ENCODE measurements around the gene IFT81.
"Not testable (repeated sequence)": the region's sequence is repeated elsewhere in the genome, so short reads cannot be mapped to it uniquely, and the experiment has no call there.

Gene IFT81

DNA sequence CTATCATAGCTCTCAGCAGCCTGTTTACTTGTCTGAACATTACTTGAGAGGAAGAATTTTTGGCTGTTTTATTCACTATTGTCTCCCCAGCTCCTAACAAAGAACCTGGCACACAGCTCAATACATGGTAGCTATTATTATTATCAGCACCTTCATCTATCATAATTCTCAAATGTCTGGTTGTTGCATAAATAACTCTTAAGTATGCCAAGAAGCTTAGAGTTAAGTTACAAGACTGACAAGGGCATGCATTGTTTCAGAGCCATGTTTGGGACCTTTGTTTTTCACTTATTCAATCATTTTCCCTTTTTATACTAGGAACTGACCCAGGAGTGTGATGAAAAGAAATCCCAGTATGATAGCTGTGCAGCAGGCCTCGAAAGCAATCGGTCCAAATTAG, 79.4 kb downstream of the IFT81 start:
- DNase-seq (ENCODE audit: low read depth), result no peak

DNA sequence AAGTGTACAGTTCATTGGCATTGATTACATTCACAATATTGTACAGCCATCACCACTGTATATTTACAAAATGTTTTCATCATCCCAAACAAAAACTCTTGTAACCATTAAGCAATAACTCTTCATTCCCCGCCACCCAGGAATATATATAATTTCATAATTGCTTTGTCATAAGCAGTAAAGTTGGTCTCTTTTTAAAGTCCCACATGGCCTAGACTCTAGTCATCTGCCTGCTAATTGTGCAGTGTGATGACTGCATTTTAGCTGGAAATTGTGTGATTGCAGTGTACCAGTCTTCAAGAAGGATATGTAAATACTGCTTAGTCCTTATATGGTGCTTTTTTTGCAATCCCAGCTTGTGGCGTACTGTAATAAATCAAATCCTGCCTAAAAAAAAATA, 81.8 kb downstream of the IFT81 start:
- no peak for DNase-seq (ENCODE audit: low read depth)

DNA sequence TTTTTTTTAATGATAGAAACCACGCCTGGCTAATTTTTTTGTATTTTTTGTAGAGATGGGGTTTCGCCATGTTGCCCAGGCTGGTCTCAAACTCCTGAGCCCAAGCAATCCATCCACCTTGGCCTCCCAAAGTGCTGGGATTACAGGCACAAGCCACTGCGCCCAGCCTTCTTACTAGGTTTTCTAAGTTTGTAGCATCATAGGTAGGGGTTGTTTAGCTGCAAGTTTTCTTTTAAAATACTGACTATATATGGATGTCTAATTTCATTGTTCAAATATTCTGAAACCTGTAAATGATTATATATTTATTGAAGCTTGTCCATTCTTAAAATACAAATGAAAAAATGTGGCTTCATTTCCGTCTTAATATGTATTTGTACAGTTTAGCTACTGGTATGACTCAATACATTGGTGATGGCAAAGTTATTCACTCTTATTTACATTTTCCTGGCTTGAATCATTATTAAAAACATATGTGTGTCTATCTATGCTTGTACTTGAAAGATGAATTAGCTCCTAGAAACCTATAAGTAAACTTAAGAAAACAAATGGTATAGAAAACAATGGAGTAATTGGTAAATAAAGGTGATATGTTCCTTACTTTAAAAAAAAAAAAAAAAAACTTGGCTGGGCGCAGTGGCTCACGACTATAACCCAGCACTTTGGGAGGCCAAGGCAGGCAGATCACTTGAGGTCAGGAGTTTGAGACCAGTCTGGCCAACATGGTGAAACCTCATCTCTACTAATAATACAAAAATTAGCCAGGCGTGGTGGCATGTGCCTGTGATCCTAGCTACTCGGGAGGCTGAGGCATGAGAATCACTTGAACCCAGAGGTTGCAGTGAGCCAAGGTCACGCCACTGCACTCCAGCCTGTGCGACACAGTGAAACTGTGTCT, 87.7 kb downstream of the IFT81 start:
- DNase-seq (ENCODE audit: low read depth), result not testable (repeated sequence)

DNA sequence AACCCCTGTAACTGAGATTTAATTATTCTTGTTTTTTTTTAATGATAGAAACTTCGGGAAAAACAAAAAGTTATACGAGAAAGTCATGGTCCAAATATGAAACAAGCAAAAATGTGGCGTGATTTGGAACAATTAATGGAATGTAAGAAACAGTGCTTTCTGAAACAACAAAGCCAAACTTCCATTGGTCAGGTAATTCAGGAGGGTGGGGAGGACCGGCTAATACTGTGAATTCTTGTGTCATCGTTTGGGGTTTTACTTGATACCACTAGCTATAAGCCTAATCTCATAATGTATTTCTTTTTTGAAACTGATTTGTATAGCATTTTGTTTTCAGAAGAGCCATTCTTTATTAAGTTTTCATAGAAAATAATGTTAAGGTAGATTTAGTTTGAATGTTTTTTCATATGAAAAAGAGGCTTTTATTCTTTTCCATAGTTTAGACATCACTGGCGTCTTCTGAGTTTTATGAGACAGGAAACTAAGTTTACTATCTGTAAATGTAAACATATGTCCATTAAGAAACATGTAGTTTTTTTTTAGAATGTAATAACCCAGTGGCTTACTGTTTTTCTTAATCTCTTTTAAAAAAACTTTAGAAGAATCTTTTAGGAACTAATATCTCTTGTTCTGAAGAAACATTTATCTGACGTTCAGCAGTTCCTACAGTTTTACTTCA, 94.0 kb downstream of the IFT81 start:
- no peak for DNase-seq (ENCODE audit: low read depth)

DNA sequence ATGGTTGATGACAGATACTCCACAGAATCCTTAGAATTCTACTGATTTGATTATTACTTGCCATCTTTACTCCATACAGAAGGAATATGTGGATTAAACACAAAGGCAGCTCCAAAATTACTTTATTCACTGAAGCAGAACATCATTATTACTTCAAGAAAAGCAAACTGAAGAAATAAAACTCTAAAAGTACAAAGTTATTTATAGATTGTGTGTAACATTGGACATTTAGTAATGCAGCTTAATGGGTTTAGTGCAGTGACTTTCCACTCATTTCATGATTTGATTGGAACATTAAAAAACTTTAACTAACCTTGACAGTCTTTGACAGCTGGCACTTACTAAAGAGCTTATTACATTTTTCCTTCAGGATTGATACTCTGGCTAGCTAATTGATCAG, 97.9 kb downstream of the IFT81 start:
- no peak for DNase-seq (ENCODE audit: low read depth)

DNA sequence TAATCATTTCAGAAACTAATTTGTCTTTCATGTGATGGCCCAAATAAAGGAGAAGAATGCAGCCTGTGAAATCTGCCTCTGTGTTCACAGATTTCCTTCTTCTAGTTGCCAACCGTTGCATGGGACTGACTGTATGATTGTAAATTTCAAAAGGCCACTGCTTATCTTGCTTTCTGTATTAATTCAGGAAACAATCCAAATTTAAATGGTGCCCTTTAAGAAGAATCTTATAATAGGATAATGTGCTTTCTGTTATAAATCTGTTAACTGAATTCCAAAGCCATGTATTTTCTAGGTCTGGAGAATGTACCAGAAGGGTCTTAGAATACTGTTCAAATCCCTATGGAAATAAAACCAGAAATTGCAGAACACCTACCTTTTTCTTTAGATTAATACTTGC, 98.3 kb downstream of the IFT81 start:
- no peak for DNase-seq (ENCODE audit: low read depth)

DNA sequence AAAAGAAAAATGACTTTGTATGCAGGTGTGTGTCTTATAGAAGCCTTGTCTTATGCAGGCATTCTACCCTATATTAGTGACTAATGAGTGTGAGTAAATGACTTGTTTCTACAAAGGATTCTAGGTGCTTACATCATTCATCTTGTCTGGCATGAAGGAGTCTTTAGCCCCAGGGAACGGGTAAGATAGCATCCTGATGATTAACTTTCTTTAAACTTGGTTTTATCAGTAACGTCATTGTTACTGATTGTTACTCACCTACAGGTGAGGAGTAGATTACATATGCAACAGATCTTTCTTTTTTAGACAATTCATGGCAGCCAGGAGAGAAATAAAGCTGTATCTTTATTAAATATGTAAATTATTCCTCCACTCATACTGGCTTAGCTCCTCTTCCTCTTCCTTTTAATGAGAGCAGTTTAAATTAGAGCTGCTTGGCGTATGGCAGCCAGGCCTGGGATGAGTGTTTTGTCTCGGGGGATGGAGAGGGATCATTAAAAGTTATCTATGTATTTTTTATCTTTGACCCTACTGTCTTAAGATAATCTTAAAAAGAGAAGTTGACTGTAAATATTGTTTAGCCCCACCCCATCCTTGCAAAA, 99.7 kb downstream of the IFT81 start:
- no peak for DNase-seq (ENCODE audit: low read depth)

DNA sequence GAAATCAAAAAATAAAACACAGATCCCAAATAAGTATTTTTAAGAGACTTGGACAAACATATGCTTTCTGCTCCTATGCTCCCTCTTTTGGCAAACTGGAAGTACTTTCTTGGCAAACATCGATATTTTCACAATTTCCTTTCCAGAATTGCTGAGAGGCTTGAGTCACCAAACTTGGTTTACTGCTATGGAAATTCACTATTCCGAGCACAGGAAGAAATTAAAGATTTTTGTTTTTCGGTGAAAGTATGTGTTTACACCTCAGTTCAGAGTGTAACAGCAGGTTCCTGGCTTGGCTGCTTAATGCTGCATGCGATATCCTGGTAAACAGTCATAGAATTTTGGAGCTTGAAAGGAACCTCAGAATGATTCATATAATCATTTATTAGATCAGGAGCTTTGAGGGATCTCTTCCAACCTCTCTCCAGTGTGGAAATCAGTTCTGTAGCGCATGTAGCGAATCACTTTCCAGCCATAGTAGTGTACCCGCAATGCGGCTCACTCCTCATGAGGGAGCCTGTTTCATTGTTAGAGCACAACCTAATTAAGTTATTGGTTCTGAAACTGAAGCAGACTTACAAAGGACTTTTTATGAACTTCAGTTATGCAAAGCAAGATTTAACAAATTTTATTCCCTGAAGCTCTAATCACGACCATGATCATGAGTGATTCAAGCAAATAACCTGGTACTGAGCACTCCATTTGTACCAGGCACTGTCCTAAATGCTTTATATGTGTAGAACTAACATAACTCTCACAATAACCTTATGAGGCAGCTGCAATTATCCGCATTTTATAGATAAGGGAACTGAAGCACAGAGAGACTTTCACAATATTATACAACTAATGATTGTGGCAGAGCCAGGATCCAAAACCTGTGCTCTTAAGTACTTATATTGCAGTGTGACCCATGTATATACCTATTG, 100.5 kb downstream of the IFT81 start:
- DNase-seq (ENCODE audit: low read depth), result no peak

DNA sequence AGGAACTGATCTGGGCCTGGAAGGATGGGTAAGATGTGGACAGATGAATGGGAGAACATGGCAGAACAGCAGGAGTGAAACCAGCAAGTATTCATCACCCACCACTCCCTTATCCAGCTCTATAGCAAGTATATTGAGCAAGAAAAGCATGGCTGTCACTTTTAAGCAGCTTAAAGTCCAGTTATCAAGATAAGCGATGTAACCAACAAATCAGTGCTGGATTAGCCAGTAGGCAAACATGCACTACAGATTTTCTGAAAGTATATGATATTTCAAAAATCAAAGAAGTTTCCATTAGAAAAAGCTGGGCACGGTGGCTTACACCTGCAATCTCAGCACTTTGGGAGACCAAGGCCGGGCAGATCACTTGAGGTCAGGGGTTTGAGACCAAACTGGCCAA, 103.0 kb downstream of the IFT81 start:
- no peak for DNase-seq (ENCODE audit: low read depth)

DNA sequence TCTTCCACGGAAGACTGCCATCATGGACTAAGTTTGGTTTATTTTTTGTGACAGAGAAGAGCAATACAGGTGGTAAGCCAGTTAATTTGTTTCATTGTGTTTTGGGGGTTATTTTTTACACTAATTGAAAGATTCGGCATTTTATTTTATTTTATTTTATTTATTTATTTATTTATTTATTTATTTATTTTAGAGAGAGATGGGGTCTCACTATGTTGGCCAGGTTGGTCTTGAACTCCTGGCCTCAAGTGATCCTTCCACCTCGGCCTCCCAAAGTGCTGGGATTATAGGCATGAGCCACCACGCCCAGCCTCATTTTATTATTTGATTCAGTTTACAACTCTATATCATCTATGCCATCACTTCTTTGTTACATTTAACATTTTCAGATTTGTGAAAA, 104.2 kb downstream of the IFT81 start:
- DNase-seq (ENCODE audit: low read depth), result not testable (repeated sequence)

DNA sequence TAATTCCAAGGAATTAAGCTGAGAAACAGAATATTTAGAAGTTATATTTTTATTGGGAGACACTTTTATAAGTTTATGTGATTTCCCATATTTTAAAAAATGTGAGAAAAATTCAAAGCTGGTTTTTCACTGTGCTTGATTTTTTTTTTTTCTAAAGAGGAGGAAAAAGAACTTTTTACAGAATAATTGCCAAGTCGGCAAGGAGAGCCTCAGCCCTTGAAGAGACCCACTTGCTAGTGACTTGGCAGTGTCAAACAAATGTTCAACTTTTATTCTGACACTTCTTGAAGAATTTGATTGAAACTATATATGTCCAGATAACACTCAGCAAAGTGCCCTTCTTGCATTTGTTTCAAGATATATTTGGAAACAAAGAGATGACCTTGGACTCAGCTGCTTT, 104.6 kb downstream of the IFT81 start:
- DNase-seq (ENCODE audit: low read depth), result no peak

DNA sequence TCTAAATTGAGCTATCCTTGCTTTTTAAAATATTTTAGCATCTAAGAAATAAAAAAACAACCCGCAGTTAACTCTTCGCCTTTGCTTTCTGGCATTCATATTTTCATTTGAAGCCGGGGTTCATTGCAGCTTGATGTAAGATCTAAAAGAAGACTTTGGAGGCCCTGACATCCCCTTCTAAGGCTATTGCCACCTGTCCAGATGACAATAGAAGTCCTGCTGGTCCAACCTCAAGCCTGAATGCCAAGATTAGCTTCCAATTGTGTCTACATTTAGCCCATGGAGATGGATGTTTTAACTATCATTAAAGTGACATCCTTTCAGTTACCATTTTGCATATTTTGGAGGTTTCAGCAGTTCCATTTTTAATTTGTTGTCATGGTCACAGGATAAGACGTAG, 105.3 kb downstream of the IFT81 start:
- DNase-seq (ENCODE audit: low read depth), result no peak

DNA sequence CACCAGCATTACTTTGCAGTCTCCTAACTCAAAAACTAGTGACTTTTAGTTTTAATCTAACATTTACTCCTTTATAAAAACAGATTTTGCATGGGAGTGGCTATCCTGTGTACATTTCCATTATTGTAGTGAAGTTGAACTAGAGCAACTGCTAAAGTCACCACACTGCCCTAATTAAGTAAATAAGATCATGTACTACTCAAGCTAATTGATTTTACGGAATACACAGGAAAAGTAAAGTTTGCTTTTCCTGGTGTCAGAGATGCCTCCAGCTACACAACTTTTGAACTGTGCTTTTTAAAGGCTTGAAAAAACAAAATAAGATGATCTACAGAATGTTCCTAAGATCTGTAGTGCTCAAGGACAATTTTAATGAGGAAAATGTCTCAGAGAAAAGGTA, 106.5 kb downstream of the IFT81 start:
- DNase-seq (ENCODE audit: low read depth), result no peak

DNA sequence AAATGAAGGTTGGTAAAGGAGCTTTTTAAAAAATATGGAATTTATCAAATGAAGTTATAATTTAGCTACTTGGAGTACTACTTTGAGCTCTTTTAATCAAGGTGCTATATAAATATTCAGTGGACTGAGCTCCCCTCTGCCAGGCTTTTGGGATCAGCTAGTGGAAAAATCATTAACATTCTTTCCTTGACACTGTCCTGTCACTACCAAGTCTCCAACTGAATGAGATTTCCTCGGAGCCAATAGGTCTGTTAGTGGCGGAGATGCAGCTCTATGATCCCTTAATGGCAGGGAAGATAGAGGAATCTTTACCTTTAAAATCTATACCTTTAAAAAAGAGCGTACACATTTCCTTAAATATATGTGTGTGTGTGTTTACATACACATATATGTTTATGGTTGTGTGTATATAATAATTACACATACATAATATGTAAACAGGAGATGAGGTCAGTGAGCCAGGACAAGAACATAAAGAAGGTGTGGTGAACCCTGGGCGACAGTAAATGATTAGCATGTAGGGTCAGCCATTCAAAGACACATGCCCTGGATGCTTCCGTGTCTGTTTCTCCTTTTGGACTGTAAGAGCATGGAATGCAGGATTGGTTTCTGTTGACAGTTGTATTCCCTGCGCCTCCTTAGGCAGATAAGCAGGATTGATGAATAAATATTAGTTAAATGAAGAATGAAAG, 109.2 kb downstream of the IFT81 start:
- no peak for DNase-seq (ENCODE audit: low read depth)

DNA sequence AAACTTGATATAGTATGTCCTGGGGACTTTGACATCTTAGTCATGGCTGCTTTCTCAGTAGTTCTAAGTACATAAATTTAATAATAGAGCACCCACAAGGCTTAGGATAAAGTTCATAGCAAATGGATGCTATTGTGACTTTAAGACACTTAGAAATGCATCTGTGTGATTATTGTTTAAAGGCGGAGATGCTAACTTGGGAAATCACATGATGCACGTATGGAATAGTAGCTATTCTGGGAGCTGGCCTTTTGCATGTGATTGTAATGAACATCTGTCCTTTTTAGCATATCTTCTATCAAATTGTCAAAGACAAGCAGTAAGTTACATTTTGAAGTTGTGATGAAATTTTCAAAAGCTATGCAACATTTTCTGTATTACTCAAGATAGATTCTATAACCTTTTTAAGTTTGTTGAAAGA, 110.2 kb downstream of the IFT81 start:
- no peak for DNase-seq (ENCODE audit: low read depth)

DNA sequence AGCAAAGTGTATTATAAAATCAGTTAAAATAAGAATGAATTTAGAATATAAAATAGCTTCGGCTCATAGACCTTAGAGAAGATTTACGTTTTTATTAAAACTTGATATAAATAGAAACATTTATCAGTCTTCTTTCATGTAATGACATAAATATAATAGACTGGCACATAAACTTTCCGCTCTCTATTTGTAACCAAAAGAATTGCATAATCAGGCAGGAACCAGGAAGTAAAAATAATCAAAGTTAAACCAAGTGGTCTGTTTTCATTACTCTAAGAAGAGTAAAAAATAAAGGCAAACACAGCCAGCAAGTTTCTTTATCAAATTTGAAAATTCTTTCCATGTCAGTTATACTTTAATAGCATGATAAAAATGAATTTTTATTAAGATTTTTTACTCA, 110.6 kb downstream of the IFT81 start:
- DNase-seq (ENCODE audit: low read depth), result no peak

DNA sequence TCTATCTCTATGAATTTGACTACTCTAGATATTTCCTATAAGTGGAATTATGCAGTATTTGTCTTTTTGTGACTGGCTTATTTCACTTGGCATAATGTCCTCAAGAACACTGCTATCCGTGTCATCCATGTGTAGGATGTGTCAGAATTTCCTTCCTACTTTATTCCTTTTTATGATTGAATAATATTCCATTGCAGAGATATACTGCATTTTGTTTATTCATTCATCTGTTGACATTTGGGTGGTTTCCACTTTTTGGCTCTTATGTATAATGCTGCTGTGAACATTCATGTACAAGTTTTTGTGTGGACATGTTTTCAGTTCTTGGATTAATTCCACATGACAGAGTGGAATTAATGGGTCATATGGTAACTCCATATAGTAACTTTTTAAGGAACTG, 111.2 kb downstream of the IFT81 start:
- DNase-seq (ENCODE audit: low read depth), result no peak

DNA sequence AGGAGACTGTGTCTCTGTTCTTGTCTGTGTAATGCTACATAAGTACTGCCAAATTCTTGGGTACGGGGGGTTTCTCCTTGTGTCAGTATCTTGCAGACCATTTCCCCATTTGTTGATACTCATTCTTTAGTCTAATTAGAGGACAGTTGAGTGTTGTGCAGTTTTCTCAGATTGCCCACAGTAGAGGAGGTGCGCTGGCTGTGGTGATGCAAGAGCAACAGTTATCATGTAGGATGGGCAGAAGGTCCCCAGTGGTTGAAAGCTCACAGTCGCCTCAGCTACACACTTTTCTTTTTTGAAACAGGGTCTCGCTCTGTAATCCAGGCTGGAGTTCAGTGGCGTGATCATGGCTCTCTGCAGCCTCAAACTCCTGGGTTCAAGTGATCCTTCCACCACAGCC, 119.1 kb downstream of the IFT81 start:
- DNase-seq (ENCODE audit: low read depth), result no peak

DNA sequence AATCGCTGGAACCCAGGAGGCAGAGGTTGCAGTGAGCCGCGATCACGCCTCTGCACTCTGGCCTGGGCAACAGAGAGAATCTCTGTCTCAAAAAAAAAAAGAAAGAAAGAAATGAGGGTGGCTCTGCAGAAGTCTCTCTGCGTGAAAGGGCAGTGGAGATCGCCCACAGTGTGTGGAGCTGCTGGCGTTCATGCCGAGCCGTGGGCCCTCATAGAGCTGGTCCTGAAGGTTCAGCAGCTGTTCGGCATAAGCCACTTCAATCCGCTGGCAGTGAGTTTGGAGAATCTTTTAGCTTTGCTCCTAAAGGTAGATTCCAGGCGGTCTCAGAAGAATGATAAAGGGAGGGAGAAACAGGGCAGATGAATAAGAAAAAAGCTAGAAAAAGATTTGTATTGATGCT, 120.2 kb downstream of the IFT81 start:
- no peak for DNase-seq (ENCODE audit: low read depth)

DNA sequence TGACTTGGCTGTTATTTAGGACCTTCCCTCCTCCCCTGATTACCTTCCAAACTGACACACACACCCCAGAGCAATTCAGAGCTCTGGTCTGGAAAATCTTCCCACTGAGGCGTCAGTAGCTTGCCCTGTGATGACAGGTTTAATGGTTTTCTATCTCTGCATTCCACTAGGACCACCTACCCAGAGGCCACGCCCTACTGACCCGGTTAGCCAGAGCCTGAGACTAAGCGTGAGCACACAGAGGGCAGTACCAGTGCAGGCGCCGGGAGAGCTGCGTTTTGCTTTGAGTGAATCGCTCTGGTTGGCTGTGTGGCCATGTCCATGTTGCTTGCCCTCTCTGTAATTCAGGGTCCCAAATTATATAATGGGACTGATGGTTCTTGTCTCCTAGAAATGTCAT, 120.7 kb downstream of the IFT81 start:
- no peak for DNase-seq (ENCODE audit: low read depth)

DNA sequence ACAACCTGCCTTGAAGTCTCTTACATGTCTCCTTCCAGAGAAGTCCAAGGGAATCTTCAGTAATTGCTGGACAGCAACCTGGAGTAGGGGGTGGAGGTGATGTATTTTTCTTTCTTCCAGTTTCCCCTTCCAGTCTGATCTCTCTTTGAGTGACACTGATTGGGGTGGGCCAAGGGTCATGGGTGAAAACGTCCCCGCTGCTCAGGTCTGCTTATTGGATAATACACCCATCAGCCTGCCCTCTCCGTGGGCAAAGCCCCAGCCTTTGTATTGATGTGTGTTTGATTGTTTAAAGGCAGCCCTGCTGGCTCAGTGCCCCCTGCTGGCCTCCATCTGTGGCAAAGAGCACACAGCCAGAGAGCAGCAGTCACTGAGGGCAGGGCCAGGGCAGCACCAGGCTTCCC, 121.2 kb downstream of the IFT81 start:
- peak; percentile 24 for DNase-seq (ENCODE audit: low read depth)
